Mesodermal cell (in vitro differentiated cells): ENCODE measurements around the gene DISC1. TPM values are rescaled to one million over a fixed set of nuclear protein-coding genes. Genes with fewer than 3 reads are reported as not detected.

Experiments used
- H3K27ac ChIP-seq: 2 replicates; pipeline ENCODE4 v1.7.0; 2013; ENCODE audit warnings: mild to moderate bottlenecking, low read depth, low read length, moderate library complexity; ENCODE audit not compliant: severe bottlenecking
- H3K36me3 ChIP-seq: 2 replicates; pipeline ENCODE4 v1.7.1; 2013; ENCODE audit warnings: mild to moderate bottlenecking, low read length, moderate library complexity; ENCODE audit not compliant: control insufficient read depth, insufficient read depth
- H3K4me1 ChIP-seq: one replicate; pipeline ENCODE4 v1.7.1; 2013; ENCODE audit warnings: mild to moderate bottlenecking, low read length; ENCODE audit not compliant: insufficient read depth, control insufficient read depth, poor library complexity, severe bottlenecking
- H3K4me3 ChIP-seq: 2 replicates; pipeline ENCODE4 v1.7.0; 2013; ENCODE audit warnings: low read length, control low read depth, mild to moderate bottlenecking; ENCODE audit not compliant: insufficient read depth, poor library complexity, severe bottlenecking; ENCODE audit errors: extremely low read depth
- H3K9me3 ChIP-seq: 2 replicates; pipeline ENCODE4 v1.7.1; 2013; ENCODE audit warnings: mild to moderate bottlenecking, low read length, moderate library complexity; ENCODE audit not compliant: control insufficient read depth
- WGBS, 2 experiments: methylation state at CpG; one replicate each; pipeline ENCODE4 v1.1.5; 2013; ENCODE audit warnings: missing lambda C conversion rate in 2 of 2; ENCODE audit not compliant: insufficient coverage in 2 of 2; 5-methylcytosine and 5-hydroxymethylcytosine counted together
- polyA plus RNA-seq, 2 experiments: library from polyadenylated mRNA; stranded (reverse); fragments of 50-300 nt; gene quantifications; one replicate each; pipeline ENCODE4 v1.2.3, GENCODE V29; 2013

Gene DISC1
- 7.4 TPM for polyA plus RNA-seq (2013, experiment 1 of 2)
- polyA plus RNA-seq (2013, experiment 2 of 2), result 5.6 TPM

- Histone ChIP-seq H3K4me3 (peak within 1 kb of the TSS; percentile 78), H3K27ac (peak within 1 kb of the TSS; percentile 70), H3K4me1 (peaks cover 13% of the 10 kb centered on the region), H3K36me3 (no peaks in the 10 kb centered on the region), H3K9me3 (no peaks in the 10 kb centered on the region)
- WGBS, 2 experiments, result 0% methylated on average over 8 to 13 of the region's 38 CpGs
Observed at GRCh38 chr1:231626535-231626950, at the start of gene DISC1. DISC1 (plus strand) TSS chr1:231626790; CDS start chr1:231626868, 78 bp downstream.

- Histone ChIP-seq H3K4me1 (no peaks in the 10 kb centered on the region), H3K4me3 (no peak overlapping the region), H3K36me3 (no peaks in the 10 kb centered on the region), H3K27ac (no peak overlapping the region), H3K9me3 (no peaks in the 10 kb centered on the region)
- WGBS, 2 experiments, result 92 to 100% methylated on average over 3 to 6 of the region's 11 CpGs
Observed at GRCh38 chr1:231576804-231577718, 49.5 kb upstream of the DISC1 start.

GRCh38 chr1:231580874-231581273 is 45.7 kb upstream of the DISC1 start:
- WGBS, 2 experiments, result no CpG with 5 or more reads among the region's 1 CpG
- H3K4me3 ChIP-seq, result no peak overlapping the region
- H3K4me1 ChIP-seq, result no peaks in the 10 kb centered on the region
- no peak overlapping the region for H3K27ac ChIP-seq
- no peaks in the 10 kb centered on the region for H3K36me3 ChIP-seq
- H3K9me3 ChIP-seq, result no peaks in the 10 kb centered on the region

GRCh38 chr1:231581859-231582258 is 44.7 kb upstream of the DISC1 start:
- no peak overlapping the region for H3K27ac ChIP-seq
- H3K4me3 ChIP-seq, result no peak overlapping the region
- WGBS, 2 experiments, result 80% methylated on average over 1 of the region's 2 CpGs; no CpG with 5 or more reads in 1 of the 2 experiments
- no peaks in the 10 kb centered on the region for H3K9me3 ChIP-seq
- H3K4me1 ChIP-seq, result no peaks in the 10 kb centered on the region
- H3K36me3 ChIP-seq, result no peaks in the 10 kb centered on the region

GRCh38 chr1:231583376-231583775 is 43.2 kb upstream of the DISC1 start:
- WGBS, 2 experiments, result 89 to 100% methylated on average over 1 to 3 of the region's 6 CpGs
- no peaks in the 10 kb centered on the region for H3K36me3 ChIP-seq
- H3K4me1 ChIP-seq, result no peaks in the 10 kb centered on the region
- no peak overlapping the region for H3K4me3 ChIP-seq
- no peaks in the 10 kb centered on the region for H3K9me3 ChIP-seq
- no peak overlapping the region for H3K27ac ChIP-seq

- H3K4me1 ChIP-seq, result no peaks in the 10 kb centered on the region
- WGBS, 2 experiments, result 83 to 90% methylated on average over 1 of the region's 3 CpGs
- no peak overlapping the region for H3K4me3 ChIP-seq
- H3K27ac ChIP-seq, result no peak overlapping the region
- no peaks in the 10 kb centered on the region for H3K36me3 ChIP-seq
- no peaks in the 10 kb centered on the region for H3K9me3 ChIP-seq
Observed at GRCh38 chr1:231584117-231584516, 42.5 kb upstream of the DISC1 start.

- Histone ChIP-seq H3K36me3 (no peaks in the 10 kb centered on the region), H3K27ac (no peak overlapping the region), H3K4me1 (no peaks in the 10 kb centered on the region), H3K9me3 (no peaks in the 10 kb centered on the region), H3K4me3 (no peak overlapping the region)
- 86 to 100% methylated on average over 1 to 2 of the region's 5 CpGs for WGBS, 2 experiments
Observed at GRCh38 chr1:231584921-231585320, 41.7 kb upstream of the DISC1 start.

- 20 to 67% methylated on average over 1 to 5 of the region's 12 CpGs for WGBS, 2 experiments
- no peaks in the 10 kb centered on the region for H3K4me1 ChIP-seq
- no peaks in the 10 kb centered on the region for H3K36me3 ChIP-seq
- H3K9me3 ChIP-seq, result no peaks in the 10 kb centered on the region
- peak overlapping the region; percentile 64 for H3K27ac ChIP-seq
- no peak overlapping the region for H3K4me3 ChIP-seq
Observed at GRCh38 chr1:231590453-231591198, 36.0 kb upstream of the DISC1 start.

GRCh38 chr1:231591466-231591865 is 35.1 kb upstream of the DISC1 start:
- no peak overlapping the region for H3K27ac ChIP-seq
- no peaks in the 10 kb centered on the region for H3K9me3 ChIP-seq
- H3K36me3 ChIP-seq, result no peaks in the 10 kb centered on the region
- WGBS, 2 experiments, result 79 to 83% methylated on average over 8 to 9 of the region's 11 CpGs
- no peak overlapping the region for H3K4me3 ChIP-seq
- H3K4me1 ChIP-seq, result no peaks in the 10 kb centered on the region

- Histone ChIP-seq H3K9me3 (no peaks in the 10 kb centered on the region), H3K27ac (no peak overlapping the region), H3K36me3 (no peaks in the 10 kb centered on the region), H3K4me1 (no peaks in the 10 kb centered on the region), H3K4me3 (no peak overlapping the region)
- WGBS, 2 experiments, result no CpG with 5 or more reads among the region's 1 CpG
Observed at GRCh38 chr1:231592809-231593208, 33.8 kb upstream of the DISC1 start.
